Brain pericyte (primary cell): ENCODE data around the gene TOMM5.

Source experiments
- DNase-seq: peaks from one replicate; pipeline ENCODE4 v3.0.0-alpha.2; 2012; ENCODE audit warnings: low read depth, low spot score

TOMM5 gene

DNA sequence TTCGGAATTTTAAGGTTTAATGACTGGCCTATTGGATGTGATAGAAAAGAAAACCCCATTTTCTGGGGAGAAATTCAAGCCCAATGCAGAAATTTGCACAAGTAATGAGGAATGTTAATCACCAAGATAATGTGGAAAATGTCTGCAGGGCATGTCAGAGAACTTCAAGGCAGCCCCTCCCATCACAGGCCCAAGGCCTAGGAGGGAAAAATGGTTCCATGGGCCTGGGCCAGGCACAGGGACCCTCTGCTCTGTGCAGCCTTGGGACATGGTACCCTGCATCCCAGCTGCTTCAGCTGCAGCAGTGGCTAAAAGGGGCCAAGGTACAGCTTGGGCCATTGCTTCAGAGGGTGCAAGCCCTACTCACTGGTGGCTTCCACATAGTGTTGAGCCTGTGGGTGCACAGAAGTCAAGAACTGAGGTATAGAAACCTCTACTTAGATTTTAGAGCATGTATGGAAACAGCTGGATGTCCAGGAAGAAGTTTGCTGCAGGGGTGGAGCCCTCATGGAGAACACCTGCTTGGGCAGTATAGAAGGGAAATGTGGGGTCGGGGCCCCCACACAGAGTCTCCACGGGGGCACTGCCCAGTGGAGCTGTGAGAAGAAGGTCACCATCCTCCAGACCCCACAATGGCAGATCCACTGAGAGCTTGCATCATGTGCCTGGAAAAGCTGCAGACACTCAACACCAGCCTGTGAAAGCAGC lies 28.4 kb downstream of the TOMM5 start:
- no peak for DNase-seq

DNA sequence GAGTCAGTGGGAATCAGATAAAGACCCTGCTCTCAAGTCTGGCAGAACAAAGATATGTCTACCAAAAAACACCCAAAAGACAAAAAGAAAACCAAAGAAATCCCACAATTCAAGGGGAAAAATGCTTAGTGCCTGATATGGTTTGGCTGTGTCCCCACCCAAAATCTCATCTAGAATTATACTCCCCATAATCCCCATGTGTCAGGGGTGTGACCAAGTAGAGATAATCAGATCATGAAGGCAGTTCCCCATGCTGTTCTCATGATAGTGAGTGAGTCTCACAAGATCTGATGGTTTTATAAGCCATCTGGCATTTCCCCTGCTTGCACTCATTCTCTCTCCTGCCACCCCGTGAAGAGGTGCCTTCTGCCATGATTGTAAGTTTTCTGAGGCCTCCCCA lies 29.6 kb downstream of the TOMM5 start:
- no peak for DNase-seq

- no peak for DNase-seq
Observed at GRCh38 chr9:37561682-37562081, 30.7 kb downstream of the TOMM5 start.

DNA sequence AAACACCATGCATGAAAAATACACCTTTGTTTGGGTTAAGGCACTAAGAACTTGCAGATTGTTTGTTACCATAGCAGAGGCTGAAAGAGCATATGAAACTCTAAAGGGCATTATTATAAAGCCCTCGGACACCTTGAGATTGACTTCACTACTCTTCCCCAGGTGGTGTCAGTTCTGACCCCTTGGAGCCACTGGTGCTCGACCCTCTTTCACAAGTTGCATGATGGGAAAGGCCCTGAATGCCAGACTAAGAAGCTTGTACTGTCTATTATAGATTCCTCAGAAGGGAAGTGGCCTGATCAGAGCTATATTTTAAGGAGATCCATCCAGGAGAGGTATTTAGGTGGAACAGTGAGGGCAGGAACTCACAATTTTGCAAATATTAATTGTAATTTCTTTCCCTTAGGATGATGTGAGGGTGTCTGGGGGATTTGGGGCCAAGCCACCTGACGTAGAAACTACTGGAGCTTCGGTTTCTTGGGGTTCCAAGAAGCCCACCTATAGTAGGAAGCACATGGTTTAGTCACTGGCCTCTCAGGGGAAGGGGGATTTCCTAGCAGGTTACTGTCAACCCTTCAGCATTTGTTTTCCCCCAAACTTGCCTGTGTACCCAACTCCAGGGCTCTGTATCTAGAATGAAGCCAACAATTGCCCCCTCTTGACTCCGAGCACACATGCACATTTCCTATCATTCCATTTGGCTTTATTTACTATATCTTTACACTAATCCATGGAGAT lies 32.4 kb downstream of the TOMM5 start:
- no peak for DNase-seq

DNA sequence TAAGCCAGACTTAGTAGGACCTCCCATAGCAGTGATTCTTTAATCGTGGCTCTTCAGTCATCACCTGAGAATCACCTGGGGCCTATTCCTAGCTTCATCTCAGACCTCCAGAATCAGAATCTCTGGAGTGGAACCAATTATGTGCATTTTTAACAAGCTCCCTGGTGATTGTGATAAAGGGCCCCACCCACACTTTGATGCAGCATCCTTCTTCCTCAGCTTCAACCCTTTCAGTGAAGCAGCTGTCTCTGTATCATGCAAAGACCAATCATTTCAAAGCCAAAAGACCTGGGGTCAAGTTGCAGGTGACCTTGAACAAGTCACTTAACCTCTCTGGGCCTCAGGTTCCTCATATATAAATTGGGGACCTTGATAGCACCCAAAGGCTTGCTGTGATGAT lies 33.3 kb downstream of the TOMM5 start:
- DNase-seq: no peak

GRCh38 chr9:37555786-37556185 lies 36.6 kb downstream of the TOMM5 start:
- DNase-seq: no peak

DNA sequence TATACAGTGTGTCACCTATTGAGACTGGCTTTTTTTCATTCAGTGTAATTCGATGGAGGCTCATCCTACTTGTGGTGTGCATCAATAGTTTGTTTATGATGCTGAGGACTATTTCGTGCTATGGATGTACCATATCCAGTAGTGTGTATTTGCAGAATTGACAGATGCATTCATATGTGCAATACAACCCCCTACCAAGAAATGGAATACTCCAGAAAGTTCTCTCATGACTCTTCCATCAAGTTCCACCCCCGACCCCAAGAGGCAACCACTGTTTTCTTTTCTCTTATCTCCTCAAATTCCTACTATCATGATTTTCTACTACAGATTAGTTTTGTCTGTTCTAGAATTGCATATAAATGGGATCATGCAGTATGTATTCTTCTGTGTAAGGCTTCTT lies 38.1 kb downstream of the TOMM5 start:
- DNase-seq: no peak

DNA sequence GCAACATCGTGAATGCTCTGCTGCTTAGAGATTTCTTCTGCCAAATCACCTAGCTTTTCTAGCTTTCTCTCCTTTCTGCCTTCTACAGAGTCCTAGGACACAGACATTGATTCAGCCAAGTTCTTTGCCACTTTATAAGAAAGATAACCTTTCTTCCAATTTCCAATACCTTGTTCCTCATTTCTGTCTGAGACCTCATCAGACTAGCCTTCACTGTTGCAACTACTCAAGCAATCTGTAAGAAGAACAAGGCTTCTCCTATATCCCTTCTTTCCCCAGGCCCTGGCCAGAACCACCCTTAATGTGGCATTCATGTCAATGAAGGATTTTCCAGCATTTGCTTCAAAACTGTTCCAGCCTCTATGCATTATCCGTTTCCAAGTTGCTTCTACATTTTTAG lies 40.5 kb downstream of the TOMM5 start:
- no peak for DNase-seq

DNA sequence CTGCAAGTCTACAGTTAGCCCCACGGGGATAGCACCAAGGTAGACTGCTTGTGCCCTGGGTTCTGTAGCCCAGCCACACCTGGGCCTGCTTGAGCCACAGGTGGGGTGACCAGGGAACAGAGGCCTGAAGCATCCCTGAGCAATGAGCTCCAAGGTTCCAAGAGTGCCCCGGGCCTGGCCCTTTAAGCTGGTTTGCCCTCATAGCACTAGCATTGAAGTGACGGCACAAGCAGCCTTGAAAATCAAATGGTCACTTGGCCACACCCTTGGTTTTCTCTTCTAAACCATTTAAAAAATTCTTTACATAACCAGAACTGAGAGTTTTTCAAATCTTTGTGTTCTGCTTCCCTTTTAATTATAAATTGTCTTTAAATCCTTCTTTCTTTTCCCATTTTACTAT lies 40.9 kb downstream of the TOMM5 start:
- no peak for DNase-seq

- DNase-seq: no peak
Observed at GRCh38 chr9:37550781-37551180, 41.6 kb downstream of the TOMM5 start.

- no peak for DNase-seq
Observed at GRCh38 chr9:37549527-37549926, 42.9 kb downstream of the TOMM5 start.

GRCh38 chr9:37547328-37547878 lies 45.0 kb downstream of the TOMM5 start:
- no peak for DNase-seq

- DNase-seq: no peak
Observed at GRCh38 chr9:37543468-37543867, 48.9 kb downstream of the TOMM5 start.

DNA sequence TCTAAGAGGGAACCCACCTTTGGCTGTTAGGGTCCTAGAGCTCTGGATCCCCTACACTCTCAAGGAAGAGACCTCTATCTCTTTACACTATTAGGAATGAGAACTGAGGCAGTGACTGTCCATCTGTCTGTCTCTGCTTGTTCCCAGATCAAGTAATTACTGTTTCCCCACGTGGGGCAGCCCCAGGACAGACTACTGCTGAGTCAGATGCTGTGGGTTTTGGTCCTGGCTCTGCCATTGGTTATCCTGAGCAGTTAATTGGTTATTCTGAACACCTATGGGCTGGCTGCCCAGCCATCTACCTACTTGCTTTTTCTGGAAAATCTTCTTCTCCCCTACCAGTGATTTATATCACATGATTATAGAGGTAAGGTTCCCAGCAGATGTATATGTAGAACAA lies 49.5 kb downstream of the TOMM5 start:
- DNase-seq: no peak

DNA sequence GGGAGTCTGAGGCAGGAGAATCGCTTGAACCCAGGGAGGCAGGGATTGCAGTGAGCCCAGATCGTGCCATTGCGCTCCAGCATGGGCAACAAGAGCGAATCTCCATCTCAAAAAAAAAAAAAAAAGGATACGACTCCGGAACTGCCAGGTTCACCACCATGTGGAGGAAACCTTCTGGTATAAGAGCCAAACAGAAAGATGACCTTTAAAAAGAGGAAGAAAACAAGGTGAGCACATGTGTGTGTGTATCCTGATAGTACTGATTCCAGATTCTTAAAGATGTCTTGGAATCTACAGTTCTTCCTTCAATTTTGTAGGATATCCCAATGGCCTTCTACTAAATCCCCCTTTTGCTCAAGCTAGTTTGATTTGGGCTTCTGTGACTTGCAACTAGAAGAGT lies 49.9 kb downstream of the TOMM5 start:
- DNase-seq: no peak

GRCh38 chr9:37541465-37541864 lies 50.9 kb downstream of the TOMM5 start:
- DNase-seq: no peak

DNA sequence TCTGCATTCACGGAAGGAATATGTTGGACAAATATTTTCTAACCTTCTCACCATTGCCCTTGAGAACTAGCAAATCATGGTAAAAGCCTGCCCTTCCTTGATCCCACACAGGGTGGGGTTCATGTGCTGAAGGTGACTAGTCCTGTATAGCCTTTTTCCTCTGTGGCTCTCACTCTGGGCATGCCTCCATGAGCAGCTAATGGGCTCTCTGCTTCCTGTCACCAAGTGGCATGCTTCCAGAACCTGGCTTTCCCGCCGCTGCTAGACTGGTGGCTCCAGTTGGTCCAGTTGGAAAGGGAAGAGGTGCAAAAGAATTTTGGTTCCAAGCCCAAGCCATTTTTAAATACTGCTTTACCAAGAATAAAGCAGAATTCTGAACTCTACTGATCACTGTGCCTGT lies 51.8 kb downstream of the TOMM5 start:
- DNase-seq: no peak

- DNase-seq: no peak
Observed at GRCh38 chr9:37539634-37540033, 52.8 kb downstream of the TOMM5 start.
